ENCODE measurements around the gene RBFOX2. TPM values are rescaled to one million over a fixed set of nuclear protein-coding genes. Genes with fewer than 3 reads are reported as not detected.

RBFOX2 gene
- total and polyA plus RNA-seq, 2 experiments from 2014 or later = 88.8 to 131 TPM

DNA sequence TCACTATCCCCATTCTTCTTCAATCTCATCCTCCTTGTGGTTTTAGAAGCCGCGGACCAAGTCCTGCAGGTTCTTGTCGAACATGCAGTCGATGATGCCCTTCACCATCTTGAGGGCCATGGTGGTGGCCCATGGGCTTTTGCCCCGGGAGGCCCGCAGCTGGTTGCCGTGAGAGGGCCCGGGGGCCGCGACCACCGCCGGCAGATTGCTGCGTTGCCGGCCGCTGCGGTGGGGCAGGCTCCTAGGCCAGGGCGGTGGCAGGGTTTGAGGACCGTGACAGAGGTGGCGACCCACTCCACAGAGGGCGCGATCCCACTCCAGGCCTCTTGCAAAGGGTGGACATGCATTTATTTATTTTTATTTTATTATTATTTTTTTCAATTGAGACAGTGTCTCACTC is 244.0 kb downstream of the RBFOX2 start:
- peaks cover 2% of the 10 kb centered on the region for H3K27me3 Mint-ChIP-seq (ENCODE audit: insufficient read depth, low read depth, poor library complexity)
- H3K4me3 Mint-ChIP-seq = no peak overlapping the region
- Histone ChIP-seq H3K27me3 (ENCODE audit: insufficient read depth) (no peaks in the 10 kb centered on the region), H3K27ac (ENCODE audit: low read depth) (no peak overlapping the region), H3K4me1 (ENCODE audit: insufficient read depth) (peaks cover 13% of the 10 kb centered on the region), H3K79me2 (replicated peaks; ENCODE audit: insufficient read depth) (peaks cover 9% of the 10 kb centered on the region), H3F3A (replicated peaks; ENCODE audit: low read depth) (no peaks in the 10 kb centered on the region), H3K4me2 (no peak overlapping the region), H4K20me1 (replicated peaks; ENCODE audit: insufficient read depth) (peaks cover 9% of the 10 kb centered on the region; the same call in 1 of the 2 replicates), H2AFZ (no peak overlapping the region), H3K4me3 (no peak overlapping the region), H3K9me2 (ENCODE audit: insufficient read depth) (no peaks in the 10 kb centered on the region), H3K36me3 (ENCODE audit: insufficient read depth) (peaks cover 9% of the 10 kb centered on the region; the same call in 1 of the 2 replicates)
- H3K27ac Mint-ChIP-seq = no peak overlapping the region
- peaks cover 14% of the 10 kb centered on the region for H3K4me1 Mint-ChIP-seq
- no peak for ATAC-seq
- no peak for DNase-seq (ENCODE audit: low spot score)
- no peak for TF ChIP-seq JUNB (IDR thresholded peaks at IDR 0.05; ENCODE audit: unreplicated experiment)
- TF ChIP-seq EZH2 (IDR thresholded peaks at IDR 0.05; ENCODE audit: low read depth, unreplicated experiment) = no peak
- TF ChIP-seq, protein P1, sequence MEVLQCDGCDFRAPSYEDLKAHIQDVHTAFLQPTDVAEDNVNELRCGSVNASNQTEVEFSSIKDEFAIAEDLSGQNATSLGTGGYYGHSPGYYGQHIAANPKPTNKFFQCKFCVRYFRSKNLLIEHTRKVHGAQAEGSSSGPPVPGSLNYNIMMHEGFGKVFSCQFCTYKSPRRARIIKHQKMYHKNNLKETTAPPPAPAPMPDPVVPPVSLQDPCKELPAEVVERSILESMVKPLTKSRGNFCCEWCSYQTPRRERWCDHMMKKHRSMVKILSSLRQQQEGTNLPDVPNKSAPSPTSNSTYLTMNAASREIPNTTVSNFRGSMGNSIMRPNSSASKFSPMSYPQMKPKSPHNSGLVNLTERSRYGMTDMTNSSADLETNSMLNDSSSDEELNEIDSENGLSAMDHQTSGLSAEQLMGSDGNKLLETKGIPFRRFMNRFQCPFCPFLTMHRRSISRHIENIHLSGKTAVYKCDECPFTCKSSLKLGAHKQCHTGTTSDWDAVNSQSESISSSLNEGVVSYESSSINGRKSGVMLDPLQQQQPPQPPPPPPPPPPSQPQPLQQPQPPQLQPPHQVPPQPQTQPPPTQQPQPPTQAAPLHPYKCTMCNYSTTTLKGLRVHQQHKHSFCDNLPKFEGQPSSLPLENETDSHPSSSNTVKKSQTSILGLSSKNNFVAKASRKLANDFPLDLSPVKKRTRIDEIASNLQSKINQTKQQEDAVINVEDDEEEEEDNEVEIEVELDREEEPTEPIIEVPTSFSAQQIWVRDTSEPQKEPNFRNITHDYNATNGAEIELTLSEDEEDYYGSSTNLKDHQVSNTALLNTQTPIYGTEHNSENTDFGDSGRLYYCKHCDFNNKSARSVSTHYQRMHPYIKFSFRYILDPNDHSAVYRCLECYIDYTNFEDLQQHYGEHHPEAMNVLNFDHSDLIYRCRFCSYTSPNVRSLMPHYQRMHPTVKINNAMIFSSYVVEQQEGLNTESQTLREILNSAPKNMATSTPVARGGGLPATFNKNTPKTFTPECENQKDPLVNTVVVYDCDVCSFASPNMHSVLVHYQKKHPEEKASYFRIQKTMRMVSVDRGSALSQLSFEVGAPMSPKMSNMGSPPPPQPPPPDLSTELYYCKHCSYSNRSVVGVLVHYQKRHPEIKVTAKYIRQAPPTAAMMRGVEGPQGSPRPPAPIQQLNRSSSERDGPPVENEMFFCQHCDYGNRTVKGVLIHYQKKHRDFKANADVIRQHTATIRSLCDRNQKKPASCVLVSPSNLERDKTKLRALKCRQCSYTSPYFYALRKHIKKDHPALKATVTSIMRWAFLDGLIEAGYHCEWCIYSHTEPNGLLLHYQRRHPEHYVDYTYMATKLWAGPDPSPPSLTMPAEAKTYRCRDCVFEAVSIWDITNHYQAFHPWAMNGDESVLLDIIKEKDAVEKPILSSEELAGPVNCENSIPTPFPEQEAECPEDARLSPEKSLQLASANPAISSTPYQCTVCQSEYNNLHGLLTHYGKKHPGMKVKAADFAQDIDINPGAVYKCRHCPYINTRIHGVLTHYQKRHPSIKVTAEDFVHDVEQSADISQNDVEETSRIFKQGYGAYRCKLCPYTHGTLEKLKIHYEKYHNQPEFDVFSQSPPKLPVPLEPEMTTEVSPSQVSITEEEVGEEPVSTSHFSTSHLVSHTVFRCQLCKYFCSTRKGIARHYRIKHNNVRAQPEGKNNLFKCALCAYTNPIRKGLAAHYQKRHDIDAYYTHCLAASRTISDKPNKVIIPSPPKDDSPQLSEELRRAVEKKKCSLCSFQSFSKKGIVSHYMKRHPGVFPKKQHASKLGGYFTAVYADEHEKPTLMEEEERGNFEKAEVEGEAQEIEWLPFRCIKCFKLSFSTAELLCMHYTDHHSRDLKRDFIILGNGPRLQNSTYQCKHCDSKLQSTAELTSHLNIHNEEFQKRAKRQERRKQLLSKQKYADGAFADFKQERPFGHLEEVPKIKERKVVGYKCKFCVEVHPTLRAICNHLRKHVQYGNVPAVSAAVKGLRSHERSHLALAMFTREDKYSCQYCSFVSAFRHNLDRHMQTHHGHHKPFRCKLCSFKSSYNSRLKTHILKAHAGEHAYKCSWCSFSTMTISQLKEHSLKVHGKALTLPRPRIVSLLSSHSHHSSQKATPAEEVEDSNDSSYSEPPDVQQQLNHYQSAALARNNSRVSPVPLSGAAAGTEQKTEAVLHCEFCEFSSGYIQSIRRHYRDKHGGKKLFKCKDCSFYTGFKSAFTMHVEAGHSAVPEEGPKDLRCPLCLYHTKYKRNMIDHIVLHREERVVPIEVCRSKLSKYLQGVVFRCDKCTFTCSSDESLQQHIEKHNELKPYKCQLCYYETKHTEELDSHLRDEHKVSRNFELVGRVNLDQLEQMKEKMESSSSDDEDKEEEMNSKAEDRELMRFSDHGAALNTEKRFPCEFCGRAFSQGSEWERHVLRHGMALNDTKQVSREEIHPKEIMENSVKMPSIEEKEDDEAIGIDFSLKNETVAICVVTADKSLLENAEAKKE (CRISPR knock-in tag; IDR thresholded peaks at IDR 0.05) = no peak
- no peak for TF ChIP-seq NANOG (IDR thresholded peaks at IDR 0.05; ENCODE audit: borderline replicate concordance)
- TF ChIP-seq, protein P2, sequence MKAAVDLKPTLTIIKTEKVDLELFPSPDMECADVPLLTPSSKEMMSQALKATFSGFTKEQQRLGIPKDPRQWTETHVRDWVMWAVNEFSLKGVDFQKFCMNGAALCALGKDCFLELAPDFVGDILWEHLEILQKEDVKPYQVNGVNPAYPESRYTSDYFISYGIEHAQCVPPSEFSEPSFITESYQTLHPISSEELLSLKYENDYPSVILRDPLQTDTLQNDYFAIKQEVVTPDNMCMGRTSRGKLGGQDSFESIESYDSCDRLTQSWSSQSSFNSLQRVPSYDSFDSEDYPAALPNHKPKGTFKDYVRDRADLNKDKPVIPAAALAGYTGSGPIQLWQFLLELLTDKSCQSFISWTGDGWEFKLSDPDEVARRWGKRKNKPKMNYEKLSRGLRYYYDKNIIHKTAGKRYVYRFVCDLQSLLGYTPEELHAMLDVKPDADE (IDR thresholded peaks at IDR 0.05) = no peak
- TF ChIP-seq, protein P3, sequence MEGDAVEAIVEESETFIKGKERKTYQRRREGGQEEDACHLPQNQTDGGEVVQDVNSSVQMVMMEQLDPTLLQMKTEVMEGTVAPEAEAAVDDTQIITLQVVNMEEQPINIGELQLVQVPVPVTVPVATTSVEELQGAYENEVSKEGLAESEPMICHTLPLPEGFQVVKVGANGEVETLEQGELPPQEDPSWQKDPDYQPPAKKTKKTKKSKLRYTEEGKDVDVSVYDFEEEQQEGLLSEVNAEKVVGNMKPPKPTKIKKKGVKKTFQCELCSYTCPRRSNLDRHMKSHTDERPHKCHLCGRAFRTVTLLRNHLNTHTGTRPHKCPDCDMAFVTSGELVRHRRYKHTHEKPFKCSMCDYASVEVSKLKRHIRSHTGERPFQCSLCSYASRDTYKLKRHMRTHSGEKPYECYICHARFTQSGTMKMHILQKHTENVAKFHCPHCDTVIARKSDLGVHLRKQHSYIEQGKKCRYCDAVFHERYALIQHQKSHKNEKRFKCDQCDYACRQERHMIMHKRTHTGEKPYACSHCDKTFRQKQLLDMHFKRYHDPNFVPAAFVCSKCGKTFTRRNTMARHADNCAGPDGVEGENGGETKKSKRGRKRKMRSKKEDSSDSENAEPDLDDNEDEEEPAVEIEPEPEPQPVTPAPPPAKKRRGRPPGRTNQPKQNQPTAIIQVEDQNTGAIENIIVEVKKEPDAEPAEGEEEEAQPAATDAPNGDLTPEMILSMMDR (conservative IDR thresholded peaks at IDR 0.05; ENCODE audit: low read depth in 2 of 2) = no peak
- no peak for TF ChIP-seq EZH2phosphoT487 (IDR thresholded peaks at IDR 0.05; ENCODE audit: unreplicated experiment)
- TF ChIP-seq STAT1 (IDR thresholded peaks at IDR 0.05; ENCODE audit: unreplicated experiment) = no peak
- TF ChIP-seq CREB1 (CRISPR knock-in tag; IDR thresholded peaks at IDR 0.05; ENCODE audit: low read depth) = no peak
- H3K9me3 Mint-ChIP-seq = no peaks in the 10 kb centered on the region
- H3K36me3 Mint-ChIP-seq (ENCODE audit: low read depth) = peaks cover 10% of the 10 kb centered on the region

Measured in GM23338 (cell line).